GM19193 (cell line): ENCODE results near the gene MKS1.

ENCODE experiments used
- POLR2A ChIP-seq: IDR thresholded peaks from 4 replicates; pipeline ENCODE4 v1.6.1; 2011; ENCODE audit not compliant: insufficient read depth, insufficient read length; ENCODE audit errors: extremely low read depth

Gene MKS1

GRCh38 chr17:58219007-58219788 is at the start of gene MKS1:
TSS of gene MKS1 (minus strand) at chr17:58219255. CDS start at chr17:58219230, 25 bp downstream.
- TF ChIP-seq POLR2A: peak; percentile 85

- no peak for TF ChIP-seq POLR2A
Measured at GRCh38 chr17:58268326-58268725, 49.3 kb upstream of the MKS1 start.

- no peak for TF ChIP-seq POLR2A
Measured at GRCh38 chr17:58267347-58268324, 48.6 kb upstream of the MKS1 start.

GRCh38 chr17:58265902-58266875 is 47.1 kb upstream of the MKS1 start:
- TF ChIP-seq POLR2A: no peak

- no peak for TF ChIP-seq POLR2A
Measured at GRCh38 chr17:58265271-58265670, 46.2 kb upstream of the MKS1 start.

- no peak for TF ChIP-seq POLR2A
Measured at GRCh38 chr17:58264407-58265103, 45.5 kb upstream of the MKS1 start.

- no peak for TF ChIP-seq POLR2A
Measured at GRCh38 chr17:58263773-58264172, 44.7 kb upstream of the MKS1 start.

- TF ChIP-seq POLR2A: no peak
Measured at GRCh38 chr17:58262149-58262548, 43.1 kb upstream of the MKS1 start.

- no peak for TF ChIP-seq POLR2A
Measured at GRCh38 chr17:58254803-58255202, 35.7 kb upstream of the MKS1 start.

- no peak for TF ChIP-seq POLR2A
Measured at GRCh38 chr17:58253082-58253481, 34.0 kb upstream of the MKS1 start.

- TF ChIP-seq POLR2A: no peak
Measured at GRCh38 chr17:58252141-58252540, 33.1 kb upstream of the MKS1 start.

GRCh38 chr17:58250344-58251011 is 31.4 kb upstream of the MKS1 start:
- TF ChIP-seq POLR2A: no peak
